Measurements from ENCODE around the gene AKR1B15.

AKR1B15 gene

GRCh38 chr7:134587750-134588149, 38.8 kb downstream of the AKR1B15 start:
- TF ChIP-seq, protein P1, sequence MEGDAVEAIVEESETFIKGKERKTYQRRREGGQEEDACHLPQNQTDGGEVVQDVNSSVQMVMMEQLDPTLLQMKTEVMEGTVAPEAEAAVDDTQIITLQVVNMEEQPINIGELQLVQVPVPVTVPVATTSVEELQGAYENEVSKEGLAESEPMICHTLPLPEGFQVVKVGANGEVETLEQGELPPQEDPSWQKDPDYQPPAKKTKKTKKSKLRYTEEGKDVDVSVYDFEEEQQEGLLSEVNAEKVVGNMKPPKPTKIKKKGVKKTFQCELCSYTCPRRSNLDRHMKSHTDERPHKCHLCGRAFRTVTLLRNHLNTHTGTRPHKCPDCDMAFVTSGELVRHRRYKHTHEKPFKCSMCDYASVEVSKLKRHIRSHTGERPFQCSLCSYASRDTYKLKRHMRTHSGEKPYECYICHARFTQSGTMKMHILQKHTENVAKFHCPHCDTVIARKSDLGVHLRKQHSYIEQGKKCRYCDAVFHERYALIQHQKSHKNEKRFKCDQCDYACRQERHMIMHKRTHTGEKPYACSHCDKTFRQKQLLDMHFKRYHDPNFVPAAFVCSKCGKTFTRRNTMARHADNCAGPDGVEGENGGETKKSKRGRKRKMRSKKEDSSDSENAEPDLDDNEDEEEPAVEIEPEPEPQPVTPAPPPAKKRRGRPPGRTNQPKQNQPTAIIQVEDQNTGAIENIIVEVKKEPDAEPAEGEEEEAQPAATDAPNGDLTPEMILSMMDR (IDR thresholded peaks at IDR 0.05; ENCODE audit: borderline replicate concordance, insufficient read depth, low read depth, low read length), result no peak
- H3K4me3 ChIP-seq (ENCODE audit: low read depth, low read length), result no peak overlapping the region

GRCh38 chr7:134589491-134589941, 40.6 kb downstream of the AKR1B15 start:
- H3K4me3 ChIP-seq (ENCODE audit: low read depth, low read length), result no peak overlapping the region
- TF ChIP-seq, protein P1 (IDR thresholded peaks at IDR 0.05; ENCODE audit: borderline replicate concordance, insufficient read depth, low read depth, low read length), result no peak

- TF ChIP-seq, protein P1 (IDR thresholded peaks at IDR 0.05; ENCODE audit: borderline replicate concordance, insufficient read depth, low read depth, low read length), result no peak
- no peak overlapping the region for H3K4me3 ChIP-seq (ENCODE audit: low read depth, low read length)
These were observed 44.9 kb downstream of the AKR1B15 start for GRCh38 chr7:134593530-134594392.

DNA sequence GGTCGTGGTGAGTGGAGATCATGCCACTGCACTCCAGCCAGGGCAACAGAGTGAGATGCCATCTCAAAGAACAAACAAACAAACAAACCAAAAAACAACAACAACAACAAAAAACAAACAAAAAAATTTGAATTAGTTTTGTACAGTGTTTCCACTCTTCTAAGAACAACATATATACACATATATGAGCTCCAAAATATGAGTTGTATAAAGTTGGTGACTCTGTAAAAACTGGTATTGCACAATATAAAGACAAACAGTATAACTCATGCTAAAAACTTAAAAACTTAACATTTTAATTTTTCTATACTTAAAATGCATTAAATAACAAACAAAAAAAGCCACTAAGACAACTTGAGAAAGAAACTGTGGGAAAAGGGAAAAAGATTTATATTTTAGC, 46.0 kb downstream of the AKR1B15 start:
- TF ChIP-seq, protein P1 (IDR thresholded peaks at IDR 0.05; ENCODE audit: borderline replicate concordance, insufficient read depth, low read depth, low read length), result no peak
- H3K4me3 ChIP-seq (ENCODE audit: low read depth, low read length), result no peak overlapping the region

DNA sequence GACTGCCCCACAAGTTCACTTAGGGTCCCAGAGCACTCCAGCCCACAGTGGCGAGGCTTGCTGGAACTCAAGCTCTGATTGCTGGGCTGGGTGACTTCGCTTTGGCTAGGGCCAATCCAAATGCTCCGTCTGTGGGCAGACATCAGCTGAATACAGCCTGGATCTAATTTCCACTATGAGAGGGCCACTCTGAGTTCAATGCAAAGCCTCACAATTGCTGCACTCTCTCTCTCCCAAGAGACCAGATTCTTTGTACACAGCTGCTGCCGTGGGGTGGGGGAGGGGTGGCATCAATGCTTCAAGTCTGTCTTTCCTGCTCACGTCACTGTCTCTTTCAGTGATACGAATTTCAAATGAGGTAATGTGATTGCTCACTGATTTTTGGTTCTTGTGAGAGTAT, 50.5 kb downstream of the AKR1B15 start:
- TF ChIP-seq, protein P1 (IDR thresholded peaks at IDR 0.05; ENCODE audit: borderline replicate concordance, insufficient read depth, low read depth, low read length), result no peak
- no peak overlapping the region for H3K4me3 ChIP-seq (ENCODE audit: low read depth, low read length)

DNA sequence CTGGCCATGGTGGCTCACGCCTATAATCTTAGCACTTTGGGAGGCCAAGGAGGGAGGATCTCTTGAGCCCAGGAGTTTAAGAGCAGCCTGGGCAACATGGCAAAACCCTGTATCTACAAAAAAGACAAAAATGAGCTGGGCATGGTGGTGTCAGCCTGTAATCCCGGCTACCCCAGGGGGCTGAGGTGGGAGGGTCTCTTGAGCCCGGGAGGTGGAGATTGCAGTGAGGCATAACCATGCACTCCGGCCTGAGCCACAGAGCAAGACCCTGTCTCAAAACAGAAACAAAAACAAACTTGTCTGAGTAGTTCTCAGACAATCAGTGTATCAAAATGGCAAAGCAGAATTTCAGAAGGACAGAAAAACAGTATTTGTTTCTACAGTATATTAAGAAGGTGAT, 52.5 kb downstream of the AKR1B15 start:
- no peak overlapping the region for H3K4me3 ChIP-seq (ENCODE audit: low read depth, low read length)
- TF ChIP-seq, protein P1 (IDR thresholded peaks at IDR 0.05; ENCODE audit: borderline replicate concordance, insufficient read depth, low read depth, low read length), result no peak

DNA sequence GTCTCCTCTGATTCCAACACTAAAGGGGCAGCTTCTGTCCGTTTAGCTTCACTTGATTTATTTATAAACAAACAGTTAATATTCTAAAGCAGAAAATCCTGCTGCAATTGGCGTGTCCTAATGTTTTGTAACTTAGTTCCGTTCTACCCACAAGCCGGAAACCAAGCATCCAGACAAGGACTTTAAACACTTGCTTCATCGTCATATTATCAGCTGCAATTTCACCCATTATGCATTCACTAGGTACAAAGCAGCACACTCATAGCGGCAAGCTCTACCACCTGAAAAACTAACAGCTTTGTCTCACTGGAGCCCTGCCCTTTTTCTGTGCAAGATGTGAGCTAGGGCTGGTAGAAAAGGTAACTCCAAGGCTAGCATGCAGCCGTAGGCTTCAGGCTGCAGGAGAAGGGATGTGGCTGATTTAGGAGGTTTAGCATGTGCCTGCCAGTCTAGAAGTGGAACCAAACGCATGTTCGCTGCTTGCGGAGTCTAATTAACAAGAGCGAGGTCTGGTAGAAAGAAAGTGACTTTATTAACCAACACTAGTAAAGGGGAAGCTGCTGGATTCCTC, 54.1 kb downstream of the AKR1B15 start:
- TF ChIP-seq, protein P1 (IDR thresholded peaks at IDR 0.05; ENCODE audit: borderline replicate concordance, insufficient read depth, low read depth, low read length), result no peak
- no peak overlapping the region for H3K4me3 ChIP-seq (ENCODE audit: low read depth, low read length)
